ENCODE results near the gene TRIP12.

GRCh38 chr2:229765721-229766120, 156.1 kb downstream of the TRIP12 start:
- TF ChIP-seq EGR1 (IDR thresholded peaks at IDR 0.05; ENCODE audit: low read depth) = no peak
- TF ChIP-seq, protein P1, sequence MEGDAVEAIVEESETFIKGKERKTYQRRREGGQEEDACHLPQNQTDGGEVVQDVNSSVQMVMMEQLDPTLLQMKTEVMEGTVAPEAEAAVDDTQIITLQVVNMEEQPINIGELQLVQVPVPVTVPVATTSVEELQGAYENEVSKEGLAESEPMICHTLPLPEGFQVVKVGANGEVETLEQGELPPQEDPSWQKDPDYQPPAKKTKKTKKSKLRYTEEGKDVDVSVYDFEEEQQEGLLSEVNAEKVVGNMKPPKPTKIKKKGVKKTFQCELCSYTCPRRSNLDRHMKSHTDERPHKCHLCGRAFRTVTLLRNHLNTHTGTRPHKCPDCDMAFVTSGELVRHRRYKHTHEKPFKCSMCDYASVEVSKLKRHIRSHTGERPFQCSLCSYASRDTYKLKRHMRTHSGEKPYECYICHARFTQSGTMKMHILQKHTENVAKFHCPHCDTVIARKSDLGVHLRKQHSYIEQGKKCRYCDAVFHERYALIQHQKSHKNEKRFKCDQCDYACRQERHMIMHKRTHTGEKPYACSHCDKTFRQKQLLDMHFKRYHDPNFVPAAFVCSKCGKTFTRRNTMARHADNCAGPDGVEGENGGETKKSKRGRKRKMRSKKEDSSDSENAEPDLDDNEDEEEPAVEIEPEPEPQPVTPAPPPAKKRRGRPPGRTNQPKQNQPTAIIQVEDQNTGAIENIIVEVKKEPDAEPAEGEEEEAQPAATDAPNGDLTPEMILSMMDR (IDR thresholded peaks at IDR 0.05 in 2 of 3, conservative IDR thresholded peaks at IDR 0.05 in 1 of 3; ENCODE audit: borderline replicate concordance in 1 of 3, insufficient read depth in 1 of 3, low read depth in 2 of 3, low read length in 2 of 3) = no peak
